Measurements from ENCODE around the gene MYCBP2. TPM values are rescaled to one million over a fixed set of nuclear protein-coding genes. Genes with fewer than 3 reads are reported as not detected.

The MYCBP2 gene
- total RNA-seq, 1 experiment from 2014 or later = 6.1 TPM

GRCh38 chr13:77172650-77173049 is 154.2 kb downstream of the MYCBP2 start:
- in situ Hi-C loops (cut with HindIII; ENCODE audit: low pct_unique_long_range_greater_than_20kb, low sequenced_read_pairs) = no loop called here
- no peak for DNase-seq (ENCODE audit: low read depth)

- in situ Hi-C loops (cut with HindIII; ENCODE audit: low pct_unique_long_range_greater_than_20kb, low sequenced_read_pairs) = no loop called here
- no peak for DNase-seq (ENCODE audit: low read depth)
Observed at GRCh38 chr13:77171451-77171850, 155.4 kb downstream of the MYCBP2 start.

- in situ Hi-C loops (cut with HindIII; ENCODE audit: low pct_unique_long_range_greater_than_20kb, low sequenced_read_pairs) = no loop called here
- DNase-seq (ENCODE audit: low read depth) = no peak
Observed at GRCh38 chr13:77168237-77168636, 158.7 kb downstream of the MYCBP2 start.

DNA sequence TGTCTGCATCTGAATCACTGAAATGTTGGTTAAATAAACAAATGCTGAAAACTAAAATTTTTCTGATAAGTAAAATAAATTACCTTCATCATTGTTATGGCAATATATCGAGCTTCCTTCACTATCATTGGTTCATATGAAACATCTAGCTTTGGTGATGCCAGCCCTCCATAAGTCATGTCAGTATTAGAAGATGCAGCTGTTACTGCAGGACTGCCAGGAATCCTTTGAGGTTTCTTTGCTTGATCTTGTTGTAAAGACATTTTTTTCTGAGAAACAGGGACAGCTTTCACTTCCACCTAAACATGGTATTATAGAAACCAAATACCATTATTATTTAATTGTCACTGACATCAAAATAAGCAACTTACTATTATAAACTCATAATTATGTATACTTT is 176.2 kb downstream of the MYCBP2 start:
- DNase-seq (ENCODE audit: low read depth) = no peak
- in situ Hi-C loops (cut with HindIII; ENCODE audit: low pct_unique_long_range_greater_than_20kb, low sequenced_read_pairs) = no loop called here

DNA sequence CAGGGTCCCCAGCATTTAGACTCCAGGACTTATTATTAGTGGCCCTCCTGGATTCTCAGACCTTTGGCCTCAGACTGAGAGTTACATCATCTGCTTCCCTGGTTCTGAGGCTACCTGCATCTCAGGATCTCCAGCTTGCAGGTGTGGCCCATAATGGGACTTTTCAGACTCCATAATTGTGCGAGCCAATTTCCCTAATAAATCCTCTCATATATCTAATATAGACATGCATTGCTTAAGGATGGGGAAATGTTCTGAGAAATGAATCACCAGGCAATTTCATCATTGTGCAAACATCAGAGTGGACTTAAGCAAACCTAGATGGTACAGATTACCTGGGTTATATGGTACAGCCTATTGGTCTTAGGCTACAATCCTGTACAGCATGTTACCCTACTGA is 183.5 kb downstream of the MYCBP2 start:
- DNase-seq (ENCODE audit: low read depth) = no peak

DNA sequence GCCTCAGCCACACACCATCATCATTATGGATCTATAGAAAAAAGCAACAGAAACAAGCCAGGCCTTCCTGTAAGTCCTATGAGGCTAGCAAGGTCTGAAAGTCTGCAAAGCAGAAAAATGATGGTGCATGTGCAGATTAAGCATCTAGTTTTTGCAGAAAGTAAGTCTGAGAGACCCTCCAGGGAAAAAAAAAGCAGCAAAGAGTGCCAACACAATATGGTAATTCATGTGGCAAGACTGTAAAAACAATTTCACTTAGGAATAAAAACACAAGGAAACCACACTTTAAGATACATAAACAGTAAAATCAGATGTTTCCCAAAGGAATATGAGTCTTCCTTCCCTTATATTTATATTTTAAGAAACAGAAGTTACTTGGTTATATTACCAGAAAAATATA is 187.6 kb downstream of the MYCBP2 start:
- no peak for DNase-seq (ENCODE audit: low read depth)
- in situ Hi-C loops (cut with HindIII; ENCODE audit: low pct_unique_long_range_greater_than_20kb, low sequenced_read_pairs) = no loop called here

More for the DNA sequence above, 183.5 kb downstream of the MYCBP2 start:
- in situ Hi-C loops (cut with HindIII; ENCODE audit: low pct_unique_long_range_greater_than_20kb, low sequenced_read_pairs) = no loop called here

DNA sequence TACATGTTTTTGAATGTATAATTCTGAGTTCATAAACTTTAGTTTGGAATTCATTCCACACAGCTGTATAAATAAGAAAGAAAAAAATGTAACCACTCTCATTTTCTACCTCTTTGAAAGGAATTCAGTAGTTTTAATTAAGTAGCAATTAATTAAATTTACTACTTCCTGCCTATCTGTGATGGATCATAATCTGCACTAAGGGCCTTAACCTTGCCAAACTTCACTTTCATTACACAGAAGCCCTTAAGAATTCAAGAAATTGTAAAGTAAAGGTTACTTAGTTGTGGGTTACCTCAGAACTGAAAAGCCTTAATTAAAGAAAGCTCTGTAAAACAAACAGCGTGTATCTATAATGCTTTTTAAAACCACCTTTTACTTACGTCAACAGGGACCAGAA is 188.1 kb downstream of the MYCBP2 start:
- in situ Hi-C loops (cut with HindIII; ENCODE audit: low pct_unique_long_range_greater_than_20kb, low sequenced_read_pairs) = no loop called here
- no peak for DNase-seq (ENCODE audit: low read depth)

- no peak for DNase-seq (ENCODE audit: low read depth)
- in situ Hi-C loops (cut with HindIII; ENCODE audit: low pct_unique_long_range_greater_than_20kb, low sequenced_read_pairs) = no loop called here
Observed at GRCh38 chr13:77136902-77137420, 189.9 kb downstream of the MYCBP2 start.

- no peak for DNase-seq (ENCODE audit: low read depth)
- in situ Hi-C loops (cut with HindIII; ENCODE audit: low pct_unique_long_range_greater_than_20kb, low sequenced_read_pairs) = no loop called here
Observed at GRCh38 chr13:77124423-77124822, 202.5 kb downstream of the MYCBP2 start.

GRCh38 chr13:77118134-77118533 is 208.8 kb downstream of the MYCBP2 start:
- in situ Hi-C loops (cut with HindIII; ENCODE audit: low pct_unique_long_range_greater_than_20kb, low sequenced_read_pairs) = no loop called here

DNA sequence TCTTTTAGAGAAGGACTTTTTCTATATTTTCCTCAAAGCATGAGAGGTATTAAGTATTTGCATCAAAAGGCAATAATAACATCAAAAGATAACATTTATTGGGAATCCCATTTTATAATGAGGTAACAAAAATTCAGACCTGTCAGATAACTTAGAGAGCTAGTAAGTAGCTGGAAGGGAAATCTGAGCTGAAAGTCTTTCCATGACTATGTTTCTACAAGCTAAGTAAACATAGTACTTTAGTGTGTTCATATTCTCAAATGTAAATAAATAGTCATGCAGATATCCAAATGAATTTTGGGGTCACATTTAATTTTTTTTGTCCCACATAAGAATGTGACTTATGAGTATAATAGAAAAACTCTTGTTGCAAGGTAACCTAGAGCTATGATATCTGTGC is 212.6 kb downstream of the MYCBP2 start:
- DNase-seq (ENCODE audit: low read depth) = no peak
- in situ Hi-C loops (cut with HindIII; ENCODE audit: low pct_unique_long_range_greater_than_20kb, low sequenced_read_pairs) = no loop called here

More at GRCh38 chr13:77118134-77118533, 208.8 kb downstream of the MYCBP2 start:
- no peak for DNase-seq (ENCODE audit: low read depth)

GRCh38 chr13:77113496-77113895 is 213.4 kb downstream of the MYCBP2 start:
- in situ Hi-C loops (cut with HindIII; ENCODE audit: low pct_unique_long_range_greater_than_20kb, low sequenced_read_pairs) = no loop called here
- no peak for DNase-seq (ENCODE audit: low read depth)

DNA sequence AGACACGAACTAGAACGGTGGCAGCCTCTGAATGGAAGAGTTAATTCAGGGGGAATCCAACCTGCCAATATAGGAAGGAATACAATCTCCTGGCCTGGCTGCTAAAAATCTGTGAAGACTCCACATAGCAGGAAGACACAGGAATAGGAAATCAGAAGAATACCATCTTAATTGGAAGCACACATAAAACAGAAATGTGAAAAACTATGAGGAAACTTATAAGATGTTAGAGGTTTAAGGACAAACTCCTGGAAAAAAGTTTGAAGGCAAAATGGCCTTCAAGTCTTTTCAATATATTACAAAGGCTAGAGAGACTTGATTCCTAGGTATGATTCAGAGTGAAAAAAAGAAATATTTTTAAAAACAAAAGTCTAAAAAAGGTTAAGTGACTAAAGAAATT is 221.8 kb downstream of the MYCBP2 start:
- no peak for DNase-seq (ENCODE audit: low read depth)
- in situ Hi-C loops (cut with HindIII; ENCODE audit: low pct_unique_long_range_greater_than_20kb, low sequenced_read_pairs) = no loop called here

DNA sequence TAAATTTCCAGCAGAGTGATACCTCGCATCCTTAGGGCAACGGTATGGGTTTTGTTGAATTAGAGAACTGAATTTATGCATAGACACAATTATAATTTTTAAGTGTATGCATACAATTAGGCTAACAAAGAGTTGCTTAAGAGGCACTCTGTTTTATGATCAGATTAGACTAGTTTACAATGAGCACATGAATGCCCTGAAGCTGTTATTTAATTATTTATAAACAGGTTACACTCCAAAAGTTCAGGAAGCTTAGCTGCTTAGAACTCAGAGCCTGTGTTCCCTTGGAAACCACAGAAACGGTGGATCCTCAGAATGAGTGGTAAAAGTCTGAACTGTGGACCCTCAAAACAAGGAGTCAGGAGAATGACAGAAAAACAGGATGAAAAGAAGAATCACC is 227.5 kb downstream of the MYCBP2 start:
- in situ Hi-C loops (cut with HindIII; ENCODE audit: low pct_unique_long_range_greater_than_20kb, low sequenced_read_pairs) = no loop called here
- DNase-seq (ENCODE audit: low read depth) = no peak

GRCh38 chr13:77095288-77095687 is 231.6 kb downstream of the MYCBP2 start:
- DNase-seq (ENCODE audit: low read depth) = no peak
- in situ Hi-C loops (cut with HindIII; ENCODE audit: low pct_unique_long_range_greater_than_20kb, low sequenced_read_pairs) = no loop called here

DNA sequence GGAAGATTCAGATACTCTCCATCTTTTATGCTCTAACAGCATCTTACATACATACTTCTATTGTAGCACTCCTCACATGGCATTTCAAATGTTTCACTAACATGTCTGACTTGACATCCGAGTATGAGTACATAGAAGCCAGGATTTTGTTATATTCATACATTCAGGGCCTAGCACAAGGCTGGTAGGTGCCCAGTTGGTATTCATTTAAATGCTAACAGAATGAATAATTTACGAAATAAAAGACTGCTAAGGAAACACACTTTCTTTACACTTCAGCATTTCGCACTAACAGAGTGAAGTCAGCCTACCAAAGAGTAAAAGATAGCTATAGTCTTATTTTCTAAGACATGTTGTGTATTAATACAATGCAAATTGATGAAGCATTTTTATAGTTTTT is 232.1 kb downstream of the MYCBP2 start:
- in situ Hi-C loops (cut with HindIII; ENCODE audit: low pct_unique_long_range_greater_than_20kb, low sequenced_read_pairs) = no loop called here
- DNase-seq (ENCODE audit: low read depth) = no peak

GRCh38 chr13:77093735-77094134 is 233.2 kb downstream of the MYCBP2 start:
- in situ Hi-C loops (cut with HindIII; ENCODE audit: low pct_unique_long_range_greater_than_20kb, low sequenced_read_pairs) = no loop called here
- no peak for DNase-seq (ENCODE audit: low read depth)

- DNase-seq (ENCODE audit: low read depth) = no peak
- in situ Hi-C loops (cut with HindIII; ENCODE audit: low pct_unique_long_range_greater_than_20kb, low sequenced_read_pairs) = no loop called here
Observed at GRCh38 chr13:77084755-77085154, 242.1 kb downstream of the MYCBP2 start.

DNA sequence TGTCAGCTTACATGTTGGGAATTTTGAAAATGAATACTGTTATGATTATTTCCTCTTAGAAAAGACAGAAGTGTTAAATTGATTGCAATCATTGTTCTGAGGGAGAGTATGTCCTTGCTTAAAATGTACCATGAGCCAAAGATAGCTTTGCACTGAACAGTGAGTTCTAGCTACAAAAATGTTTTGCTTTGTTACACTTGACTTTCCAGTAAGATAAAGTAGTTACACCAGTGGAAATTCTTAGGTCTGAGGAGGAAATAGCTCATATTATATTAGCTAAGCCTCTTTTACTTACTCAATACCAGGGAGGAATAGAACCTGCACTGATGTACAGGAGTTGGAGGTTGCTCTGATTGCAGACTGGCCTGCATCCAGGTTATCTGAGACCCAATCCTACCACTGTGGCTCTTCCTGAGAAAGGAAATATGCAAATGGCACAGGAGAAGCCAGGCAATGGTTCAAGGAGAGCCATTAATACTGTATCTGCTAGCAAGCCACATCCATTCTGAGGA is 246.9 kb downstream of the MYCBP2 start:
- in situ Hi-C loops (cut with HindIII; ENCODE audit: low pct_unique_long_range_greater_than_20kb, low sequenced_read_pairs) = no loop called here

DNA sequence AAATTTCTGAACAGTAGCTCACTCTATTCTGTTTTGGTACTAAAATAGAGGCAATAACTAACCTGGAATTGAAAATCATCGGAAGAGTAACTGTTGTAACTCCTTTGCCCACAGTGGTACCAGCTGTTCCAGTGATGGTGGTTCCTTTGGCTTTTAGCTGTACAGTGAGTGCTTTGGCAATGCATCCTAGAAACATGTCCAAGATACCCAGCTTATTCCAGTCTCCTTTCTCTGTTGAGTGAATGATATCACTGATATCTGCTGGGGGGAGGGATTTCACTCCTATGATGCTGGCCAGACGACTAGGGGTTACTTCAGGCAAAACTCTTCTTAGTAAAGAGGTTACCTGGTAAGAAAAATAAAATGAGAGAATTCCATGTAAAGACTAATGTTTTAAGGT is 259.4 kb downstream of the MYCBP2 start:
- DNase-seq (ENCODE audit: low read depth) = no peak
- in situ Hi-C loops (cut with HindIII; ENCODE audit: low pct_unique_long_range_greater_than_20kb, low sequenced_read_pairs) = no loop called here

More for the DNA sequence above, 246.9 kb downstream of the MYCBP2 start:
- DNase-seq (ENCODE audit: low read depth) = no peak
